LNCAP (cell line): Measurements from ENCODE around the gene SDK2.
A peak's percentile ranks its signal among the peaks of the same experiment; 100 is the strongest.

Source experiments
- TF ChIP-seq, protein P1 (sequence below): fragments of 450-650 bp; IDR thresholded peaks from 2 replicates; pipeline ENCODE4 v1.5.1; 2017; ENCODE audit warnings: mild to moderate bottlenecking

The SDK2 gene

DNA sequence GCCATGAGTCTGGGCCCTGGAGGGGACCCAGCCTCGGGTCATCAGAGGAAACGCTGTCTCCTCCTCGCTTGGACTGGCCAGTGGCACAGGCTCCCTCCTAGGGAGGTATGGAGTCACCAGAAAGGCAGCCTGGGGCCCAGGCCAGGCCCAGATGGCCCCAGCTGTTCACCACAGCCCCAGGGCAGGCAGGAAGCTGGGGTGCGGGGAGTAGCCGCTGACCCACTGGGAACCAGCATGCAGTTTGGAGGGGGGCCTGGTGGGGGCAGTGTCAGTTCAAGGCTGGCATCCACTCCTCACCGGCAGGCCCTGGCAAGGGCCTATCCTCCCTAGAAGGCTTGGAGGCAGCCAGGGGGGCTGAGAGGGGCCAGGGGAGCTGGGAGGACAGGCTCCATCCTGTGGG is 48.8 kb downstream of the SDK2 start:
- TF ChIP-seq, protein P1, sequence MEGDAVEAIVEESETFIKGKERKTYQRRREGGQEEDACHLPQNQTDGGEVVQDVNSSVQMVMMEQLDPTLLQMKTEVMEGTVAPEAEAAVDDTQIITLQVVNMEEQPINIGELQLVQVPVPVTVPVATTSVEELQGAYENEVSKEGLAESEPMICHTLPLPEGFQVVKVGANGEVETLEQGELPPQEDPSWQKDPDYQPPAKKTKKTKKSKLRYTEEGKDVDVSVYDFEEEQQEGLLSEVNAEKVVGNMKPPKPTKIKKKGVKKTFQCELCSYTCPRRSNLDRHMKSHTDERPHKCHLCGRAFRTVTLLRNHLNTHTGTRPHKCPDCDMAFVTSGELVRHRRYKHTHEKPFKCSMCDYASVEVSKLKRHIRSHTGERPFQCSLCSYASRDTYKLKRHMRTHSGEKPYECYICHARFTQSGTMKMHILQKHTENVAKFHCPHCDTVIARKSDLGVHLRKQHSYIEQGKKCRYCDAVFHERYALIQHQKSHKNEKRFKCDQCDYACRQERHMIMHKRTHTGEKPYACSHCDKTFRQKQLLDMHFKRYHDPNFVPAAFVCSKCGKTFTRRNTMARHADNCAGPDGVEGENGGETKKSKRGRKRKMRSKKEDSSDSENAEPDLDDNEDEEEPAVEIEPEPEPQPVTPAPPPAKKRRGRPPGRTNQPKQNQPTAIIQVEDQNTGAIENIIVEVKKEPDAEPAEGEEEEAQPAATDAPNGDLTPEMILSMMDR, result peak; percentile 40; the same call in 1 of the 2 replicates

DNA sequence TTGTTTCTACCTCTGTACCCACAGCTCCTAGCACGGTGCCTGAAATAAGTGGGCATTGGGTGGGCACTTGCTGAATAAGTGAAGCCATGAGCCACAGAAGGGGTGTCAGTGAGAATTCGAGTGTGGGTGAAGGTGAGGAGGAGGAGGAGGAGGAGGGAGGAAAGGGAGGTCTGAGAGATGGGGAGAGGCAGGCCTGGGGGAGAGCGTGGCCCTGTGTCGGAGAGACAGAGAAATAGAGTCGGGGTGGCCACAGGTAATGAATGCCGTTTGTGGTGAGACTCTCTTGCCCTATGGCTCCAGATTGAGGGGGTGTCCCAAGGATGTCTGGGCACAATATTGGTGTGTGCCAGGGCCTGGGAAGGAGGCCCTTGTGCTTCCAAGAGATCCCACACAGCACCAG is 49.2 kb downstream of the SDK2 start:
- TF ChIP-seq, protein P1, result no peak

DNA sequence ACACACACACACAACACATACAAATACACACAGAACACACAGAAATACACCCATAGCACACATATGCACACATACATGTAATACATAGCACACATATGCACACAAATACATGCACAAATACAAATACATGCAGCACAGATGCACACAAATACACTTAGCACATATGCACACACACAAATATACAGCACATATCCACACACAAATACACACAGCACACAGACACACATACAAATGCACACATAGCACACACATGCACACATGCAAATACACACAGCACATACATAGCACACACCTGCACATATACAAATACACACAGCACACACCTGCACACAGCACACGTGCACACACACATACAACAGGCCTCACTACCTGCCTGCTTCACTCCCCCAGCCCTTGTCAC is 49.6 kb downstream of the SDK2 start:
- TF ChIP-seq, protein P1, result no peak

DNA sequence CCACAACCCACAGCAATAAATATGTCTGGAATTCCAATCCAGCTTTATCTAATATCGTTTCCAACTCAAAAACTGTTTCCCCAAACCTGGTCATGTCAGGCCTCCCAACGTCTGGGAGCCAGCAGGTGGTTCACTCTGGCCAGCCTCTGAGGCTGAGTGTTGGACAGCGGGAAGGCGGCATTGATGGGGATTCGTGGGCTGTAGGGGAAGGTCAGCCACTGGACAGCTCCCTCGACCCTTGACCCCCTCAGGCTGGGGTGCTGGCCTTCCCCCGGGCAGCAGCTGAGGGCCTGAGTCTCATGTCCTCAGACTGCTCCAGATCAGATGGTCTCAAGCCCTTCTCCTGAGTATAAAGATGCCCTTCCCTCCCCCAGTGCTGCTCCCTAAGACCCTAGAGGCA is 50.2 kb downstream of the SDK2 start:
- TF ChIP-seq, protein P1, result no peak

DNA sequence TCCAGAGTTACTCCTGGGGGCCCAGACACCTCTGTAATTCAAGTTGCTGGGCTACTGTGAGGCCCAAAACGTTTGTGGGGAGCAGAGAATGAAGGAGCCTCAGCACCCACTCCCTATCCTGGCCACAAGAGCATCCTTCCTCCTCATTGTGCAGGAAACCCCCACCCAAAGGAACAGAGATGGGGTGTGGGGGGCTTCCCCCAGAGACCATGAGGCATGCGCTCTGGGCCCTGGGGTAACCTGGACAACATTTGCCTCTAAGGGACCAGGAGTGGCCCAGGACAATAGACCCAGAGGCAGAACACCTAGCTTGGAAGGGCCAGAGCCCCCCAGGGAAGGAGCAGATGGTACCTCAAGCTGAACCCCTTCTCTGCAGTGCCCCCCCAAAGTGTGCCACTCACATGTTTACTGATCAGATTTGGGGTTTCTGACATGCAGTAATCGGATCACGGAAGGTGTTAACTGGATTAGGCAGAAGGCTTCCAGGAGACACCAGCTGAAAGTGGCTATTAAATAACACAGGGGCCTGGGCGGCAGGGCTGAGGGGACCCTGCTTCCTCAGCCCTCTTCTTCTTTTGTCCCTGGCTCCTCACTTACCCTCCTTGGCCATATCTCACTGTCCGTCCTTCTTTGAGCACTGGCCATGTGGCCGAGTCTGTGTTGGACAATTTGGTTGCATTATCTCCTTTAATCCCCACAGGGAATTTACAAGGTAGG is 50.8 kb downstream of the SDK2 start:
- TF ChIP-seq, protein P1, result no peak

DNA sequence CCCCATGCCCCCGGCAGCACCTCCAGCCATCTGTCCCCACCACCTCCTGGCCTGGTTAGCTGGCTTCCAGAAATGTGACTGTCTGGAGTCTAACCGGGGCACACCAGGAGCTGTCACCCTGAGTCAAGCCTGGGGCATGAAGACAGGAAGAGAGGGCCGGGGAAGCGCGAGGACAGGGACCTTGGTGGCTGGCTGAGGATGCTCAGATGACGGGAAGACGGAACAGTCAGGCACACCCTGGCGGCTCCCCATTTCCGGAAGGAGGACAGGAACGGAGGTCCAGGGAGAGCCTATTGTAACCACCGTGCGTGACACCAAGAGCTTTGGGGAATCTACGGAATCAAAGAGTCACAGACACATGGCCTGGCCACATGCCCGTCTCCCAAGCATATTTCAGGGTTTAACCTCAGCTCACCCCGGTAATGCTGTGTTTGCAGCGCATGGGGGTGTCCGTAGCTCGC is 51.7 kb downstream of the SDK2 start:
- TF ChIP-seq, protein P1, result no peak

DNA sequence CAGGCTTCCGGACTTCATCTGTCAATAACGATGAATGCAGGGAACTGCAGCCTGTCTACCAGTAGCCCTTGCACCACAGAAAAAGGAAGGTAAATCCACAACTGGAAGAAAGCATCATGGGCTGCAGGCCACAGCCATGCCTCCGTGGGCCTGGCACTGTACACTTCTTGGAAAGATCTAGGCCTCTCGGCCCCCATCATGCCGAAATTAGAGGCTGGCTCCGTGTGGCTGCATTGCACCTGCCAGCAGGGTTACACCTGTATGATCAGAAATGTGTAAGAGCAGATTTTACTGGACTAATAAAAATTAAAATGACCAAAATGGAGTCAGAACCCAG is 52.2 kb downstream of the SDK2 start:
- TF ChIP-seq, protein P1, result no peak
